ENCODE measurements around the gene BRINP2.

DNA sequence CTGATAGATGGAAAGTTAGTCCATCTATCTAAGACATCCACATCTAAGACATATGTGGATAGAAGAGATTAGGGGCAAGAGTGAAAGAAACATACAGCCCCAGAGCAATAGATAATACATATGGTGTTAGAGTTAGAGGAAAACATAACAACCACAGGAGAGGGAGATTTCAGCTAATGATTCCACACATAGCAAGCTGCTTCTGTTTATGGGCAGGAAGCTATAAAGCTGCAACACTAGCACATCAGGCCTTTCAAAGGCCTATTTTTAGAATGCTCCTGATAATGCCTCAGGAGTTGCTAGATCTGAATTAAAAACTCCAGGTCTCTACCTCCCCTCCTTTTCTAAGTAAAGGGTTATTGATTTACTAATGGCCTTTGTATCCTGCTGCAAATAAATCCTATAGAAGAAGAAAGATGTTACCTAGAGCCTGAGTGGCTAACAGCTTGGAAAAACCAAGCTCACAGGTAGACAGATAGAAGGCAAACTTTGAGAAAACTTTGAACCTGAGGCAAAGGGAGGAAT lies 36.1 kb downstream of the BRINP2 start:
- TF ChIP-seq, protein P1, sequence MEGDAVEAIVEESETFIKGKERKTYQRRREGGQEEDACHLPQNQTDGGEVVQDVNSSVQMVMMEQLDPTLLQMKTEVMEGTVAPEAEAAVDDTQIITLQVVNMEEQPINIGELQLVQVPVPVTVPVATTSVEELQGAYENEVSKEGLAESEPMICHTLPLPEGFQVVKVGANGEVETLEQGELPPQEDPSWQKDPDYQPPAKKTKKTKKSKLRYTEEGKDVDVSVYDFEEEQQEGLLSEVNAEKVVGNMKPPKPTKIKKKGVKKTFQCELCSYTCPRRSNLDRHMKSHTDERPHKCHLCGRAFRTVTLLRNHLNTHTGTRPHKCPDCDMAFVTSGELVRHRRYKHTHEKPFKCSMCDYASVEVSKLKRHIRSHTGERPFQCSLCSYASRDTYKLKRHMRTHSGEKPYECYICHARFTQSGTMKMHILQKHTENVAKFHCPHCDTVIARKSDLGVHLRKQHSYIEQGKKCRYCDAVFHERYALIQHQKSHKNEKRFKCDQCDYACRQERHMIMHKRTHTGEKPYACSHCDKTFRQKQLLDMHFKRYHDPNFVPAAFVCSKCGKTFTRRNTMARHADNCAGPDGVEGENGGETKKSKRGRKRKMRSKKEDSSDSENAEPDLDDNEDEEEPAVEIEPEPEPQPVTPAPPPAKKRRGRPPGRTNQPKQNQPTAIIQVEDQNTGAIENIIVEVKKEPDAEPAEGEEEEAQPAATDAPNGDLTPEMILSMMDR (IDR thresholded peaks at IDR 0.05; ENCODE audit: insufficient read depth, low read length) = no peak
- TF ChIP-seq POLR2AphosphoS5 (IDR thresholded peaks at IDR 0.05; ENCODE audit: low read depth) (no peak), GABPA (IDR thresholded peaks at IDR 0.05; ENCODE audit: low read depth) (no peak)
- TF ChIP-seq, protein P2, sequence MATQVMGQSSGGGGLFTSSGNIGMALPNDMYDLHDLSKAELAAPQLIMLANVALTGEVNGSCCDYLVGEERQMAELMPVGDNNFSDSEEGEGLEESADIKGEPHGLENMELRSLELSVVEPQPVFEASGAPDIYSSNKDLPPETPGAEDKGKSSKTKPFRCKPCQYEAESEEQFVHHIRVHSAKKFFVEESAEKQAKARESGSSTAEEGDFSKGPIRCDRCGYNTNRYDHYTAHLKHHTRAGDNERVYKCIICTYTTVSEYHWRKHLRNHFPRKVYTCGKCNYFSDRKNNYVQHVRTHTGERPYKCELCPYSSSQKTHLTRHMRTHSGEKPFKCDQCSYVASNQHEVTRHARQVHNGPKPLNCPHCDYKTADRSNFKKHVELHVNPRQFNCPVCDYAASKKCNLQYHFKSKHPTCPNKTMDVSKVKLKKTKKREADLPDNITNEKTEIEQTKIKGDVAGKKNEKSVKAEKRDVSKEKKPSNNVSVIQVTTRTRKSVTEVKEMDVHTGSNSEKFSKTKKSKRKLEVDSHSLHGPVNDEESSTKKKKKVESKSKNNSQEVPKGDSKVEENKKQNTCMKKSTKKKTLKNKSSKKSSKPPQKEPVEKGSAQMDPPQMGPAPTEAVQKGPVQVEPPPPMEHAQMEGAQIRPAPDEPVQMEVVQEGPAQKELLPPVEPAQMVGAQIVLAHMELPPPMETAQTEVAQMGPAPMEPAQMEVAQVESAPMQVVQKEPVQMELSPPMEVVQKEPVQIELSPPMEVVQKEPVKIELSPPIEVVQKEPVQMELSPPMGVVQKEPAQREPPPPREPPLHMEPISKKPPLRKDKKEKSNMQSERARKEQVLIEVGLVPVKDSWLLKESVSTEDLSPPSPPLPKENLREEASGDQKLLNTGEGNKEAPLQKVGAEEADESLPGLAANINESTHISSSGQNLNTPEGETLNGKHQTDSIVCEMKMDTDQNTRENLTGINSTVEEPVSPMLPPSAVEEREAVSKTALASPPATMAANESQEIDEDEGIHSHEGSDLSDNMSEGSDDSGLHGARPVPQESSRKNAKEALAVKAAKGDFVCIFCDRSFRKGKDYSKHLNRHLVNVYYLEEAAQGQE (IDR thresholded peaks at IDR 0.05; ENCODE audit: insufficient replicate concordance, low read depth) = no peak

Measured in HL-60 (cell line).